Loucy (cell line): ENCODE data around the gene CCDC188.

ENCODE experiments used
- EZH2phosphoT487 ChIP-seq: fragments of 200-600 bp; IDR thresholded peaks from 2 replicates; pipeline ENCODE4 v1.6.1; 2018; ENCODE audit warnings: antibody characterized with exemption, mild to moderate bottlenecking, moderate library complexity, borderline replicate concordance
- TF ChIP-seq, protein P1 (sequence below): fragments of 200-600 bp; sonication (generic); conservative IDR thresholded peaks from 2 replicates; pipeline ENCODE4 v1.5.1; 2014; ENCODE audit warnings: mild to moderate bottlenecking, antibody characterized with exemption, low read length

- TF ChIP-seq, protein P1, sequence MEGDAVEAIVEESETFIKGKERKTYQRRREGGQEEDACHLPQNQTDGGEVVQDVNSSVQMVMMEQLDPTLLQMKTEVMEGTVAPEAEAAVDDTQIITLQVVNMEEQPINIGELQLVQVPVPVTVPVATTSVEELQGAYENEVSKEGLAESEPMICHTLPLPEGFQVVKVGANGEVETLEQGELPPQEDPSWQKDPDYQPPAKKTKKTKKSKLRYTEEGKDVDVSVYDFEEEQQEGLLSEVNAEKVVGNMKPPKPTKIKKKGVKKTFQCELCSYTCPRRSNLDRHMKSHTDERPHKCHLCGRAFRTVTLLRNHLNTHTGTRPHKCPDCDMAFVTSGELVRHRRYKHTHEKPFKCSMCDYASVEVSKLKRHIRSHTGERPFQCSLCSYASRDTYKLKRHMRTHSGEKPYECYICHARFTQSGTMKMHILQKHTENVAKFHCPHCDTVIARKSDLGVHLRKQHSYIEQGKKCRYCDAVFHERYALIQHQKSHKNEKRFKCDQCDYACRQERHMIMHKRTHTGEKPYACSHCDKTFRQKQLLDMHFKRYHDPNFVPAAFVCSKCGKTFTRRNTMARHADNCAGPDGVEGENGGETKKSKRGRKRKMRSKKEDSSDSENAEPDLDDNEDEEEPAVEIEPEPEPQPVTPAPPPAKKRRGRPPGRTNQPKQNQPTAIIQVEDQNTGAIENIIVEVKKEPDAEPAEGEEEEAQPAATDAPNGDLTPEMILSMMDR, result no peak
- no peak for TF ChIP-seq EZH2phosphoT487
These were observed 37.7 kb upstream of the CCDC188 start for GRCh38 chr22:20188567-20188877.
